T47D (cell line): ENCODE data around the gene SHANK1.

Source experiments
- DNase-seq, 2 experiments: peaks; one replicate each; pipeline versions ENCODE4 v3.0.0 to v3.0.0-alpha.2; 2011 to 2012; ENCODE audit warnings: low read depth in 1 of 2, low spot score in 1 of 2
- JUND ChIP-seq: IDR thresholded peaks from 2 replicates; pipeline ENCODE4 v1.6.1; 2012; ENCODE audit warnings: low read depth
- in situ Hi-C: cut with HindIII; loops from 2 replicates; pipeline ENCODE4 v1.10.0; 2016; ENCODE audit warnings: low sequenced_read_pairs, low pct_unique_long_range_greater_than_20kb

The SHANK1 gene

DNA sequence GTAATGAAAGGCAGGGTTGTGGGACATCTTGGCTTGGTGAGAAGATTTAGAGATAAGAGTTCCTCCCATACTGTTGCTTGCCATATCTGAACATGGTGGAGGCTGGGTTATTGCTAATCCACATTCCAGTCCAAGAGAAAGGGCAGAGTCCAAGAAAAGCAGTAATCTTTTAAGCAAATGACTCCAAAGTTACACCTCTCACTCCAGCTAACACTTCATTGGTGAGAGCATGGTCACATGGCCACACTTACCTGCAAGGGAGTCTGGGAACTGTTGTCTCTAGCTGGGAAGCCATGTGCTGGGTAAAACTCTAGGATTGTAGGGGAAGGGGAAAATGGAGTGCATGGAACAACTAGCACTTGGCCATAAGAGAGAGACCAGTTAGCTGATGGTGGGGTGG lies 64.7 kb downstream of the SHANK1 start:
- no peak for TF ChIP-seq JUND
- in situ Hi-C loops = no loop called here
- no peak for DNase-seq

DNA sequence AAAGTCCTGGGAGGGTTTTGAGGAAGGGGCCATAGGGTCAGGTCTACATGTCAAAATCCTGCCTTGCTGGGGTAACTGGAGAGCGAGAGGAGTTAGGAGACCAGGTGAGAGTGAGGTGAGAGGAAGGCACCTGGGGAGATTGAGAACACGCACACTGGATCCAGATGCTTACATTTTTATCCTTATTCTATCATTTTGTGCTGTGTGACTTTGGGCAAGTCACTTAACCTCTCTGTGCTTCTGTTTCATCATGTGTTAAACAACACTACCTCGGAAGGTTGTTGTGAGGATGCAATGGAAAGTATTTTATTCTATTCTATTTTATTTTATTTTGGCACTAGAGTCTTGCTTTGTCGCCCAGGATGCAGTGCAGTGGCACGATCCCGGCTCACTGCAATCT lies 66.9 kb downstream of the SHANK1 start:
- DNase-seq = no peak
- no peak for TF ChIP-seq JUND
- in situ Hi-C loops = no loop called here

DNA sequence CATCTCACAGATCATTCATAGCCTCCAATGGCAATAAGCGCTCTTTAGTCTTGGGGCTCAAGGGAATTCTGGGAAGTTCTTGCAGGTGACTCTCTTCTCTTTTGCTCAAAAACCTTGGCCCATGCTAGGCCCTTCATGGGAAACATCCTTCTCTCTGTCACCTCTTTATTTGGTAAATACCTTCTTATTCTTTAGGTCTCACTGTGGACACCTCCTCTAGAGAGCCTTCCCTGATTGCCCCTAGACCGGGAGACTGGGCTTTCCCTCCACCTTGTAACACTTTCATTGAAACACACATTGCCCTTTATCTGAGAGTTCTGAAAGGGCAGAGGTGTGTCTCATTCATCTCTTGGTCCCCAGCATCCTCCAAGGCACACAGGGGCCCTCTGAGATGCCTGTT lies 68.4 kb downstream of the SHANK1 start:
- in situ Hi-C loops = no loop called here

DNA sequence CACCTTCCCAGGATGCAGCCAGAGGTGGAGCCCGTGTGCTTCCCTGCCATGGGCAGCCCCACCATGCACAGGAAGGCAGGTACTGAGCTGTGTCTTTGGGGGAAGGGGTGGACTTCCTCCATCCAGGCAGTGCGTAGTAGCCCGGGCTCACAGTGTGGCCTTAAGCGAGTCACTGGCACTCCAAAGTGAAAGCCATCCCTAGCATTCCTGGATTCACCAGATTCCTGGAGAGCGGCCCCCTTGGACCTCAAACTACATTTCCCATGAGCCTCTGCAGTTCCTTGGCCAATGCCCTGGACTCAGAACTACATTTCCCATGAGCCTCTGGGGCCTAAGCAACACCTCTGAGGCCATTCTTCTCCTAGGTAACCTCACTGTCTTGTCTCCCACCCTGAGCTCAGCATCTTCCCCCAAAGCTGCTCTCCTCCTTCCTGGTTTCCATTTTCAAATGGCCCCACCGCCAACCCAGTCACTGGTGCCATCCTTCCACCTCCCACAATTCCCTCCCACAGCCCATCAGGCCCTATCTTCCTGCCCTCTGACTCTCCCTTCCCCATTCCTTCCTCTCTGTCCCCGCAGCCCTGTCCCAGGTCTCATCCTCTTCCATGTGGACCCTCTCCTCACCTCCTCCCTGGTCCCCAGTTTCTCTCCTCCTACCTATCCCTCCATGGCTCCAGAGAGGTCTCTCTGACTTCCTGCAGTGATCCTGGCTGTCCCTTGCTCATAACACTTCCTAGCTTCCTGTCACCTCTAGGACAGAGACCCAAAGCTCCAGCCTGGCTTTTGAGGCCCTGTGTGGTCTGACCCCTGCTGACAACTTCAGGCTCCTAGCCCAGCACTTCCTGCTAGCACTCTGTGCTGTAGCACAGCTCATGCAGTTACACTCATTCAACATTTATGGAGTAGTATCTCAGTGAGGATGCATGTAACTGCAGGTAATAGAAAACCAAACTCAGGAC lies 69.9 kb downstream of the SHANK1 start, which contains the start of gene C19orf81:
C19orf81 (plus strand) TSS at position 13 of the 959 bp plus-strand sequence; CDS start at position 13, 0 bp downstream.
- TF ChIP-seq JUND = no peak
- in situ Hi-C loops = no loop called here
- peak in 1 of 2 experiments; percentile 74 for DNase-seq

More for the DNA sequence above, 68.4 kb downstream of the SHANK1 start:
- no peak for TF ChIP-seq JUND
- DNase-seq = no peak

DNA sequence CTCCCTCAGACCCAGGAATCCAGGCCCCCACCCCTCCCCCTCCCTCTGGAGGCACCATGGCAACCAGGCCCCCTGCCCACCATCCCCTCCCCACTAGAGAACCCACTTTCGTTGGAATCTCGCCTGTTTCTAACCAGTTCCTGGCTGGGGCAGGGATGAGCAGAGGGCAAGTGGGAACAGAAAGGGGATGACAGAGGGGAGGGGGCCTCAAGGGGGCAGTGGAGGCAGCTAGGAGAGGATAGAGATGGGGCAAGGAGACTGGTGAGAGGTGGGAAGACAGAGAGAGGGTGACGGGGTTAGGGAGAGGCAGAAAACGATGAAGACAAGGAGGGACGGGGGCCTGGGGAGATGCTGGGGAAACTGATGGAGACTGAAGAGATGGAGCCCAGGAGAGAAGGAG lies 70.9 kb downstream of the SHANK1 start:
- in situ Hi-C loops = no loop called here
- no peak for TF ChIP-seq JUND
- DNase-seq = no peak

DNA sequence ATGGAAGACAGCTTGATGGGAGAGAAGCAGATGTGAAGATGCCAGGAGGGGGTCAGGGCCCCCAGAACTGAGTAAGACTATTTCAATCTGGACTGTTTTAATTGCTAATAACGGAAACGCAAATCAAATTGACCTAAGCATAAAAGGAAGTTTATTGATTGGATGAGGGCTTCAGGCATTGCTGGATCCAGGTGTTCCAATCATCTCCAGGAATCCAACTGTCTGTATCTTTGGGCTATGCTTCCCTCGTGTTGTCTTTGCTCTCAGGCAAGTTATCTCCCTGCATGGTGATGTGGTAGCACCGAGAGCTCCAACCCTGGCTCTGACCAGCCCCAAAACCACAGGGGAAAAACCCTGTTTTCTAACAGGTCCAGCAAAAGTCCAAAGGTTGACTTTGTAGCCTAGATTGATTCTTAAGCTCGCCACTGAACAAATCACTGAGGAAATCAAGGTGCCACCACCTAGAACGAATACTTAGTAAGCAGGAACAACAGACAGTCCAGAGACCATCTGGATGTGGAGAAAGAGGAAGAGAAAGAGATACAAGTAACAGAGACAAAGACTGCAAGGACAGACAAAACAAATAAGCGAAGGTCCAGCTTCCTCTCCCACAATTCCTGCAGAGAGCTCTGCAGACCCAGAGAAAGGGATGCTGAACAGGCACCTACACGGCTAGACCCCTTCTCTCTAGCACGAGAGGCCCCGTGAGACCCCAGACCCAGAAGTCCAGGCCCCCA lies 71.6 kb downstream of the SHANK1 start:
- in situ Hi-C loops = no loop called here
- DNase-seq = no peak
- no peak for TF ChIP-seq JUND

DNA sequence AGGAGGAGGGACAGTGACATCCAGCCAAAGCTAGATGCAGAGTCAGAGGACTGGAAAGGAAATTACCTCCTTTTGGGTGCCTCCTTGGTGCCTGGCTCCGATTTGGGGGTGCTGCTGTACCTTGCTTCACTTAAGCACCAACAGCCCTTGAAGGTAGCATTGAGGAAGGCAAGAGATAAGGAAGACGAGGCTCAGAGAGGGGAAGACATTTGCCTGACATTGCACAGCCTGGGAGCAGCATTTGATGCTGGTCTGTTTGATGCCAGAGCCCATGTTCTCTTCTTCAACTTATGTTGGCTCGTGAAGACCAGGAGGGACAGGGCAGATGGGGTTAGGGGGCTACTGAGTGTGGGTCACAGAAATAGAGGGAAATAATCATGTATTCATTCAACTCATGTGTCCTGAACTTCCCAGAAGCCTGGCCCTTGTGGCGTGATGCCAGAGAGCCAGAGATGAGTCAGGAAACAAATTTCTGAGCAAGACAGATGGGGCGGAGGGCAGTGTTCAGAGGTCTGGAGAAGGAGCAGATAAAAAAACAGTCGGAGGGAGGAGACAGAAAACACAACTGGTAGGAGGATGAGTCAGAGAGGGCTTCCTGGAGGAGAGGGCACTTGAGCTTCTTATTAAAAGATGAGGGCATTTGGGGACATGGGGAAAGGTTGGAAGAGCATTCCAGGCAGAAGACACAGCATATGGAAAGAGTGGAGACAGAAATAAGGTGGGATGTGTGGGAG lies 73.4 kb downstream of the SHANK1 start:
- no peak for DNase-seq
- in situ Hi-C loops = no loop called here
- no peak for TF ChIP-seq JUND

DNA sequence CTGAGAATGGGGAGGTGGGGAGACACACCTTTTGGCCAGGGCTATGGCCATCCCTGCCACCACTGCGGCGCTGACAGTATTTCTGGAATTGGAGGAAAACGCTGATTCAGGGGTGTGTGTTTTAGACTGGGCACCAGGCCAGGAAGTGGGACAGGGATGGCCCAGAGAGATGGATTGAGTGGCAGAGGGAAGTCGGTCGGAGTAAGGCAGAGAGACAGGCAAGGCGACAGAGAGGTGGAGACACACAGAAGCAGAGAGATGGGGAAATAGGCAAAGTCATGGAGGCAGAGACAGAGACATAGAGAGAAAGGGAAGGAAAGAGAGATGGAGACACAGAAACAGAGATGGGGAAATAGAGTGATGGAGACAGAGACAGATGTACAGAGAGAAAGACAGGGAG lies 74.5 kb downstream of the SHANK1 start:
- in situ Hi-C loops = no loop called here

DNA sequence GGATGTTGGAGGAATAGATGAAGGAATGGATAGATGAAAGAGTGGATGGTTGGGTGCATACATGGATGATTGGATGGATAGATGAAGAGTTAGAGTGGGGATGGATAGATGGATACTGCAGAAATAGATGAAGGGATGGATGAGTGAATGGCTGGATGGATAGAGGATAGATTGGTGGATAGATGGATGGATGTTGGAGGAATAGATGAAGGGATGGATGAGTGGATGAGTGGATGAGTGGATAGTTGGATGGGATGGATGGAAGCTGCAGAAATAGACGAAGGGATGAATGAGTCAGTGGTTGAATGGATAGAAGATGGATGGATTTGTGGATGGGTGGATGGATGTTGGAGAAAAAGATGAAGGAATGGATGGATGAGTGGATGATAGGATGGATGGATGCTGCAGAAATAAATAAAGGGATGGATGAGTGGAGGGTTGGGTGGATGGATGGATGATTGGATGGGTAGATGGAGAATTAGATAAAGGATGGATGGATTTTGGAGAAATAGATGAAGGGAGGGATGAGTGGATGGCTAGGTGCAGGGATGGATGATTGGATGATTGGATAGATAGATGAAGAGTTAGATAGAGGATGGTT lies 75.2 kb downstream of the SHANK1 start:
- no peak for TF ChIP-seq JUND
- no peak for DNase-seq
- in situ Hi-C loops = no loop called here

More for the DNA sequence above, 74.5 kb downstream of the SHANK1 start:
- TF ChIP-seq JUND = no peak
- no peak for DNase-seq

DNA sequence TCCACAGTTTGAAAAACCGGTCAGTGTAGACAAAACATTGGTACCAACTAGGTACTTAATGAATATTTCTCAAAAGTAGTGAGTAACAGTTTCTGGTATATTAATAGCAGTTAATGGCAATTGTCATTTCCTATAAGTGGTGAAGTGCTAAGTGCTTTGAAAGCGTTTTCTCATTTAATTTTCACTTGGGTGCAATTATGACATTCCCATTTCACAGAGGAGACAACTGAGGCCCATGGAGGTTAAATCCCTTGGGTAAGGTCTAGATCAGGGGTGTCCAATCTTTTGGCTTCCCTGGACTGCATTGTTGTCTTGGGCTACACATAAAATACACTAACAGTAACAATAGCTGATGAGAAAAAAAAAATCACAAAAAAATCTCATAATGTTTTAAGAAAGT lies 79.2 kb downstream of the SHANK1 start:
- no peak for DNase-seq
- no peak for TF ChIP-seq JUND
- in situ Hi-C loops = no loop called here

DNA sequence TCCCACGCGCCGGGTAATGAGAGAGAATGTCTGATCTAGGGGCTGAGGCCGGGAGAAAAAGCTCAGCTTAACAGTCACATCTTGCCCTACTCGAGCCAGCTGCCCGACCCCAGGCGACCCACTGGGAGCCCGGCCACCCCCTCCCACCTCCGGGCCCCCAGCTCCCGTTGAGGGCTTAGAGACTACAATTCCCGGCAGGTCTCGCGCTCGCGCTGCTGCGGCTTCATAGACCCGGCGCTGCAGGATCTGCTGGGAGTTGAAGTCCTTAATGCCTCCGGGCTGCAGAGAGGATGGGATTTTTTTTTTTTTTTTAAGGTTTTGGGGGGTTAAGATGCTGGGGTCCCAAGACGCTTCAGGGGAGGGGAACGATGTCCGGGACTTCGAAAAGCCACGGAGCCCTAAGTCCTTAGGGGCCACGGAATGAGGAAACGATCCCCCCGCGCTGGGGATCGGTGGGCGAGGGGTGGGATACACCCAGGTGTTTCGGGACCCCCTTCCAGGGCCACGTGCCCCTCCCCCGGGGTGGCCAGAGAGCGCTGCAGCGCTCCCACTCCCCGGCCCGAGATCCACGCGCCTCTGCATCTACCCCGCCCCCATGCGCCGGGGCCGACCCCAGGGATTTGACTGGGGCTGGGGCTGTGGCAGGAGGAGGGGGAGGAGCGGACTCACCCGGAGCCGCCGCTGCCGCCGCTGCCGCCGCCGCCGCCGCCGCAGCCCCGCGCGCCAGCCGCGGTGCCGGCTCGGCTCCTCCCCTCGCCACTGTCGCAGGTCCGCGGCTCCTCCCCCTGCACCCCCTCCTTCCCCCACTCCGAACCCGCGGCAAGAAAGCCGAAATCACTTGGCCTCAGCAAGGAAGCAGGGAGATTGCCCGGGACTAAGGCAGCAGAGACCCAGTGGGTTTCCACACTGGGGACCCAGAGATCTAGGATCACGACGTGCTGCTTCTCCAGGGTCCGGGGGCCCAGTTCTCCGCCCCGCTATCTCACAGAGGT lies 80.2 kb downstream of the SHANK1 start, which contains the start of gene SYT3:
SYT3 (minus strand) TSS at position 761 of the 992 bp plus-strand sequence. CDS start 2,470 bp downstream, outside the sequence.
- in situ Hi-C loops = no loop called here
- peak; percentile 53 to 83 for DNase-seq
- no peak for TF ChIP-seq JUND
